Mucosa of stomach (tissue), 1 donor: Measurements from ENCODE around the gene PTX4.

Source experiments
- H3K27me3 ChIP-seq: one replicate; pipeline ENCODE4 v1.7.0; 2013; ENCODE audit warnings: mild to moderate bottlenecking, low read length; ENCODE audit not compliant: control insufficient read depth, insufficient read depth
- H3K36me3 ChIP-seq: one replicate; pipeline ENCODE4 v1.7.0; 2013; ENCODE audit warnings: low read length; ENCODE audit not compliant: control insufficient read depth, insufficient read depth
- H3K4me1 ChIP-seq: one replicate; pipeline ENCODE4 v1.7.0; 2013; ENCODE audit warnings: mild to moderate bottlenecking, low read length; ENCODE audit not compliant: control insufficient read depth, insufficient read depth
- H3K4me3 ChIP-seq: one replicate; pipeline ENCODE4 v1.7.0; 2013; ENCODE audit warnings: low read length
- H3K9ac ChIP-seq: one replicate; pipeline ENCODE4 v1.7.0; 2013; ENCODE audit warnings: mild to moderate bottlenecking, low read length, moderate library complexity
- H3K9me3 ChIP-seq: one replicate; pipeline ENCODE4 v1.7.0; 2013; ENCODE audit warnings: mild to moderate bottlenecking, low read length, moderate library complexity; ENCODE audit not compliant: control insufficient read depth
- donor health status: Pancreatic carcinoma.

The PTX4 gene, protein sequence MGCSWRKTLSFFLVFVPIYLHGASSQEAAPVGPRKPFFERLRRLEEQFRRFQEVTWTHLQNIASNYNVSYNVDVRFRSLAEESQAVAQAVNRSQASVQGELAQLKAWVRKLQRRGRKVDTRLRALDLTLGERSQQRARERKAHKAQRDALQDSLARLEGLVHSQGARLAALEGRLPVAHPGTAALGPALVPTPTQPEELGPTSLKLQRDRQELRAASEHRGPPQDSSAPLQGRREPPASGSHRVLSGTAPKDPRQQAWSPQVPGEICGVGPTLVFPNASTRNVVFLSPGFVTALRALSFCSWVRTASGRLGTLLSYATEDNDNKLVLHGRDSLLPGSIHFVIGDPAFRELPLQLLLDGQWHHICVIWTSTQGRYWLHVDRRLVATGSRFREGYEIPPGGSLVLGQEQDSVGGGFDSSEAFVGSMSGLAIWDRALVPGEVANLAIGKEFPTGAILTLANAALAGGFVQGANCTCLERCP

DNA sequence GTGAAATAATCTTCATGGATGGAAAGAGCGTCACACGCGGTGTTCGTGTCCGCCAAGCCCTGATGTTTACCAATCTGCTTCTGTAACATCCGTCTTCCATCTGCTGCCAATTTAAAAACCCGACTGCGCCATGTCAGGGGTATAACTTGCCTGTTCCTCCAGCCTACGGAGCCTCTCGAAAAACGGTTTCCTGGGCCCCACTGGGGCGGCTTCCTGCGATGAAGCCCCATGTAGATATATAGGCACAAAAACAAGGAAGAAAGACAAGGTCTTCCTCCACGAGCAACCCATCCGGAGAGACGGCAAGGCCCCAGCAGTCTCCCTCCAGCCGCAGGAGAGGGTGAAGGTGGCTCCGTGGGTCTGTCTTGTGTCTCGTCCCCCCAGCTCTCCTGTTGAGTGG, at the start of gene PTX4:
PTX4 (minus strand) TSS at position 326 of the 400 bp plus-strand sequence; CDS start at position 291, 35 bp downstream.
- H3K9me3 ChIP-seq: no peaks in the 10 kb centered on the region

DNA sequence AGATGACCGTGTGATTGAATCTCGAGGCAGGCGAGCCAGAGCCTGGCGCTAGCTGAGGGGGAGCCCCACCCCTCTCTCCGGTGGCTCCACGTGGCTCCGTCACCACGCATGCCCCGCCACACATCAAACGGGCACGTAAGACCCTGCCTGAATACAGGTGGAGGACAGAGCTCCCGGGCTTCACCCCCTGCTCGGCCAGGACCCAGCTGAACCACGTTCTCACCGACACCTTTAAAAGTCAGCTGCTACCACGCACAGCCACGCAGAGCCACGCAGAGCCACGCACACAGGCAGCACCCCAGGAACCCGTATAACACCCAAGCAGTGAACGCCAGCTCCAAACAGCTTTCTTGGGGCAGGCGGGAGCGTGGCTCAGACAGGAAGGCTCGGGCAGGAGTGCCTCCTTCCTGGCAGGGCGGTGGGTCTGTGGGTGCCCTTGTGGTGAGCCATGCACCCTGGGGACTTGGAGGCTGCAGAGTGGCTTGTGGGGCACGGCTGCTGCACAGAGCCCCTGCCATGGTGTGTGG, 49.1 kb upstream of the PTX4 start:
- Histone ChIP-seq H3K27me3 (no peaks in the 10 kb centered on the region), H3K4me3 (no peak overlapping the region), H3K36me3 (no peaks in the 10 kb centered on the region), H3K4me1 (peaks cover 8% of the 10 kb centered on the region), H3K9ac (no peak overlapping the region), H3K9me3 (no peaks in the 10 kb centered on the region)

More for the DNA sequence above, at the start of gene PTX4:
- peaks cover 8% of the 10 kb centered on the region for H3K4me1 ChIP-seq
- H3K4me3 ChIP-seq: no peak within 1 kb of the TSS
- no peaks in the 10 kb centered on the region for H3K27me3 ChIP-seq
- no peaks in the 10 kb centered on the region for H3K36me3 ChIP-seq
- H3K9ac ChIP-seq: no peak within 1 kb of the TSS

DNA sequence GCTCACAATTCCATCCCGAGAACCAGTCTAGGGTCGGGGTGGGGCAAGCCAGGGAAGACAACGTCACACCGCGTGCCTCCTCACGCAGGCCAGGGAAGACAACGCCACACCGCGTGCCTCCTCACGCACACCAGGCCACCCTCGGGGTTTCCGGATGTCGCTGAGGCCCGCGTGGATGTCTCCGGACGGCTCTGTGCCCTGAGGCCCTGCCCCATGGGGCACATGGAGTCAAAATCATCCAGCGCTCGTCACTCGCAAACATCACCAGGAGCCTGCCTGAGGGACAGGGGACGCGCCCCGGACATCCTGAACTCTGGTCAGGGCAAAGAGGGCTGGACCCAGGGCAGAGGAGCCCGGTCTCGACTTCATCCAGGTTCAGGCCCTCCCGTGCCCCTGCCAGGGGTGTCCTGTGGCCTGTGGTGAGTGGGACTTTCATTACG, 48.4 kb upstream of the PTX4 start:
- H3K27me3 ChIP-seq: no peaks in the 10 kb centered on the region
- no peaks in the 10 kb centered on the region for H3K36me3 ChIP-seq
- H3K9ac ChIP-seq: no peak overlapping the region
- no peak overlapping the region for H3K4me3 ChIP-seq
- peaks cover 14% of the 10 kb centered on the region for H3K4me1 ChIP-seq
- no peaks in the 10 kb centered on the region for H3K9me3 ChIP-seq

DNA sequence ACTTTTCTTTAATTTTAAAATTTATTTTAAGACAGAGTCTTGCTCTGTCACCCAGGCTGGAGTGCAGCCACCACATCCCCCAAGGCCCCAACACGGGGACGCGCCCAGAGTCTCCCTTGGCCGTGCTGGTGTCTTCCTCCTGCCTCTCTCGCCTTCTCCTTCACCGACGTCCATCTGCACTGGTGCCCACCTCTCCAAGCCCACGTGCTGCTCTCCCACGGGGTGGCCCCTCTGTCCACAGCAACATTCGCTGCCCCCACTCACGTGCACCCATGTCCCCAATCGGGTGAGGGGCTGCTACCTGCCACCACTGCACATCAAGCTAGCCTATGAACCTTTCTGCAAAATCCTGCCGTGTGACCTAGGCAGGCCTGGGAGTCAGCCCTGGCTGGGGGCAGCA, 47.9 kb upstream of the PTX4 start:
- H3K4me3 ChIP-seq: no peak overlapping the region
- no peaks in the 10 kb centered on the region for H3K36me3 ChIP-seq
- no peak overlapping the region for H3K9ac ChIP-seq
- H3K4me1 ChIP-seq: peaks cover 17% of the 10 kb centered on the region
- H3K9me3 ChIP-seq: no peaks in the 10 kb centered on the region
- no peaks in the 10 kb centered on the region for H3K27me3 ChIP-seq

DNA sequence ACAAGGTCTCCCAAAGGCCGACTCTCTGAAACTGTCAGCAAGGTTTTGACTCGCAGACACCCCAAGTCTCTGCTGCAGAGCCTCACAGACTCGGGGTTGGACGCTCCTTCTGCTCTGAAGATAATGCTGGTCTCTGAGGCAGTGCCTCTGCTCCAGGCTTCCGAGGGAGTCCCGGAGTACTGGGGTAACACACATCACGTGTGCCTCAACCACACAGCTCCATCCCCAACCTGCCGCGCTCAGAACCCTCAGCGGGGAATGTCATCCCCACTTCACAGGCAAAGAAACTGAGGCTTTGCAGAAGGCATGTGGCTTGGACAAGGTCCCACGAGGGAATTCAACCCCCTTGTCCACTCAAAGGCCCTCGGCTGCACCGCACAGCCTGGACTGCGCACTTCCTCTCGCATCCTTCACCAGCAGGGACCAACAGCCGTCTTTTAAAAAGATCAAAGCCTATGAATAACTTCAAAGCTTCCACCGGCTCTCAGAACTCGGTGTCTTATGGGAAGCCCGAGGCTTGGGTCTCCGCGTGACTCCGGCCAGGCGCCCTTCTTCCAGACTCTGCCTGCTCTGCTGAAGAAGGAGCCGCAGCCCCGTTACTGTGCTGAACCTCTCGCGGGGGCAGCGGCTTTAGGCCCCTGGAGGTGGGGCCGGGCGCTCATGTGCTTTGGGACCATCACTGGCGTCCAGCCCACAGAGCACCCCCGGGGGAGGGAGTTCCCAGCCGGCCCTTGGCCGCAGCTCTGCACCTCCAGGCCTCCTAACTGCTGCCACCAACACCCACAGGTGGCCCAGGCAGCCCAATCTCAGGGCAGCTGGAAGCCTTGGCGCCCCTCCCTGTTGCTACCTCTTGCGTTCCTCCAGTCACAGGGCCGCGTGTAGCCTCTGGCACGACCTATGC, 46.9 kb upstream of the PTX4 start:
- Histone ChIP-seq H3K36me3 (no peaks in the 10 kb centered on the region), H3K9ac (peak overlapping the region; percentile 55), H3K4me1 (peaks cover 17% of the 10 kb centered on the region)

DNA sequence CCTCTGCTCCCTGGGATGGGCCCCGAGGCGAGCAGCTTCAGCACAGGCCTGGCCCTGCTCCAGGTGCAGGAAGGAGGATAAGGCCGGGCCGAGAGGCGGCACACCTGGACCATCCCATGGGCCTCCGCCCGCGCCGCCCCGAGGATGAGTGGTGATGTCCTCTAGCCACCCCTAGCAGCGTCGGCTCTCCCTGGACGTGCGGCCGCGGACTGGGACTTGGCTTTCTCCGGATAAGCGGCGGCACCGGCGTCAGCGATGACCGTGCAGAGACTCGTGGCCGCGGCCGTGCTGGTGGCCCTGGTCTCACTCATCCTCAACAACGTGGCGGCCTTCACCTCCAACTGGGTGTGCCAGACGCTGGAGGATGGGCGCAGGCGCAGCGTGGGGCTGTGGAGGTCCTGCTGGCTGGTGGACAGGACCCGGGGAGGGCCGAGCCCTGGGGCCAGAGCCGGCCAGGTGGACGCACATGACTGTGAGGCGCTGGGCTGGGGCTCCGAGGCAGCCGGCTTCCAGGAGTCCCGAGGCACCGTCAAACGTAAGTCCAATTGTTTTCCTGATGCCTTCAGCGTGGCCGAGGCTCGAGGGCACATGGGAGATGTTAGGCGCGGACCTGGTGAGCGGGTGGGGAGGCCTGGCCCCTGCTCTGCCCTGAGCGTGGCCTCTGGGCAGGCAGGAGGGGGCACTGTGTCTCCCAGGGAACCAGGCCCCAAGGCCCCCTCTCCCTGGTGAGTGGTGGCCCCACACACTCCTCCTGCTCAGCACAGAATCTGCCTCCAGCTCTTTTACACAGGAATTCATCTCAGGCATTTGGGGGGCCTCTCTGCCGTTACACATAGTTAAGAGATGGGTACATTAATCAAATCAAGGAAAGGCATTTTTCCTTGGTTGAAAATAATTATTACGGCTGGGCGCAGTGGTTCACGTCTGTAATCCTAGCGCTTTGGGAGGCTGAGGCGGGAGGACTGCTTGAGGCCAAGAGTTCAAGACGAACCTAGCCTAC, 45.6 kb upstream of the PTX4 start:
- no peaks in the 10 kb centered on the region for H3K36me3 ChIP-seq

More for the DNA sequence above, 46.9 kb upstream of the PTX4 start:
- H3K4me3 ChIP-seq: no peak overlapping the region
- no peaks in the 10 kb centered on the region for H3K27me3 ChIP-seq
- H3K9me3 ChIP-seq: no peaks in the 10 kb centered on the region

DNA sequence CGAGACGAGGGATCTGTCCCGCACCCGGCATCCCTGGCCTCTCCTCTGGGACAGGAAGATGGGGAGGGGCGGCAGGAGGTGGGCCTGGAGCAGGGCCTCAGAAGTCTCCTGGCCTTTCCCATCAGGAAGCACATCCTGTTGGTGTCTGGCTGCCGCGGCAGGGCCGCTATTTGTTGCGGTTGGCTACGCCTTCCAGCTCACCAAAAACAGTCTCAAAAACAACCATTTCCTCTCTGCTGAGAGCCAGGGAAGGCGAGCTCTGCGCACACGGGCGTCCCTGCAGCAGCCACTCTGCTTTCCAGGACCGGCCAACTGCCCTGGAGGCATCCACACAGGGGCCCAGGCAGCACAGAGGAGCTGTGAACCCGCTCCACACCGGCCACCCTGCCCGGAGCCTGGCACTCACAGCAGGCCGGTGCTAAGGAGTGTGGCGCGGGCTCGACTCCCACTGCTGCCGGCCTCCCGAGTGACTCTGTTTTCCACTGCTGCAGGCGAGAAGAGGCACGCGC, 44.8 kb upstream of the PTX4 start, which contains the start of gene TMEM204:
TMEM204 (plus strand) TSS at position 224 of the 509 bp plus-strand sequence. CDS start 610 bp downstream, outside the sequence.
- H3K9me3 ChIP-seq: no peaks in the 10 kb centered on the region
- H3K27me3 ChIP-seq: no peaks in the 10 kb centered on the region
- H3K4me1 ChIP-seq: peaks cover 17% of the 10 kb centered on the region
- H3K4me3 ChIP-seq: no peak within 1 kb of the TSS
- peak within 1 kb of the TSS; percentile 55 for H3K9ac ChIP-seq
- no peaks in the 10 kb centered on the region for H3K36me3 ChIP-seq

More for the DNA sequence above, 45.6 kb upstream of the PTX4 start:
- no peaks in the 10 kb centered on the region for H3K27me3 ChIP-seq
- no peaks in the 10 kb centered on the region for H3K9me3 ChIP-seq
- H3K9ac ChIP-seq: peak overlapping the region; percentile 55
- peaks cover 17% of the 10 kb centered on the region for H3K4me1 ChIP-seq
- H3K4me3 ChIP-seq: no peak overlapping the region

DNA sequence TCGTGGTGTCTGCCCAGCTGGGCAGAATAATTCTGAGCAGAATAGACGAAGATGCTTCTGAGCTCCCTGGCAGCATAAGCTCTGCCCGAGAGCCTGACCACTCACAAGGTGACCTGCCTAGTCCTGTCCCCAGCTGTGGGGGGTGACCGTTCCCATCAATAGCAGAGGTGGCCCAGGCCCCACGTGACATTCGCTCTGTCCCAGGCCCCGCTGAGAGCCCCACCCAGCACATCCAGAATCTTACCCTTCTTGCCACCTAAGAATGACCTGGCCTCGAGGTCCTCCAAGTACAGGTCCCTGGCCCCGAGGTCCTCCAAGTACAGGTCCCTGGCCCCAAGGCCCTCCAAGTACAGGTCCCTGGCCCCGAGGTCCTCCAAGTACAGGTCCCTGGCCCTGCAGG, 44.0 kb upstream of the PTX4 start:
- H3K4me1 ChIP-seq: peaks cover 17% of the 10 kb centered on the region
- no peaks in the 10 kb centered on the region for H3K27me3 ChIP-seq
- H3K9me3 ChIP-seq: no peaks in the 10 kb centered on the region
- peak overlapping the region; percentile 34 for H3K9ac ChIP-seq
- H3K36me3 ChIP-seq: no peaks in the 10 kb centered on the region
- H3K4me3 ChIP-seq: no peak overlapping the region

DNA sequence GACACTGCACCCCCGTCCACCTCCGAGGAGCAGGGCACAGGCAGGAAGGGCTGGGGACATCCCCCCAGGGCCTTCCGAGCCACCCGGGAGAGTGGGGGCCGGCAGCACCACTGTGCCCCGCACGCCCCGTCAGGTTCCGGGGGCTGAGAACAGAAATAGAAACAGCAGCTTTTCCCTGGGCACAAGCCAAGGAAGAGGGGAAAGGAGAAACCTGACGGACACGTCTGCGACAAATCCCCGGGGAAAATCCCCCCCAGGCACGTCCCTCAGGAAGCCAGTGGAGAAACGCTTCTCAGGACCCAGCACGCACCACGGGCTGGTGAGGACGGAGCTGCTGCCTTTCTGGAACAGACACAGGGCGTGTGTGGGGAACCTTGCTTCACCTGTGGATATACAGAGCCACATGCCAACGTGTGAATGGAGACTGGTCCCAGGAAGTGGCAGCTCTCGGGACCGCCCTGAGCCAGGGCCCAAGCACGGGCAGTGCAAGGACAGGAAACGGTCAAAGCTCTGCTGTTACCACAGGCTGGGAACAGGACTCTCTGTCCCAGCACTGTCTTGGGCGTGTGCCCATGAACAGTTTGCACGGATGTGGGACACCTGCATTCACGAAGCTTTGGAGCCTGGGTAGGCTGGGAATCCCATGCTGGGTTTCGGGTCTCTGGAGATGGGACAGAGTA, 43.5 kb upstream of the PTX4 start:
- Histone ChIP-seq H3K9me3 (no peaks in the 10 kb centered on the region), H3K36me3 (no peaks in the 10 kb centered on the region), H3K4me1 (peaks cover 17% of the 10 kb centered on the region), H3K4me3 (no peak overlapping the region), H3K27me3 (no peaks in the 10 kb centered on the region), H3K9ac (no peak overlapping the region)

DNA sequence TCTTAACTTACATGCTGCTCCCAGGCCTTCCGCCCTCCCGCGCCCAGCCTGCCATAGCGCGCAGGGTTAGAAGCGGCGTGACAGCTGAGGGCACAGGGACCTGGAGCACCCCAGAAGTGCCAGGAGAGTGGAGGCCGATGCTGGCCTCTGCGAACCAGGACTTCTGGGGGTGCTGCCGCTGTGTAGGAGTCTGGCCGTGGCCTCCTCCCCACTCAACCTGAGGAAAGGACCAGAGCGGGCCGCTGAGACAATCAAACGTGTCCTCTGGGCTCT, 42.8 kb upstream of the PTX4 start:
- no peak overlapping the region for H3K4me3 ChIP-seq
- no peaks in the 10 kb centered on the region for H3K9me3 ChIP-seq
- H3K9ac ChIP-seq: no peak overlapping the region
- H3K36me3 ChIP-seq: no peaks in the 10 kb centered on the region
- no peaks in the 10 kb centered on the region for H3K27me3 ChIP-seq
- peaks cover 14% of the 10 kb centered on the region for H3K4me1 ChIP-seq
